ENCODE data around the gene TRIM47. TPM values are rescaled to one million over a fixed set of nuclear protein-coding genes. Genes with fewer than 3 reads are reported as not detected.

Gene TRIM47
- total and polyA plus RNA-seq, 2 of the 13 experiments (the other 11 are each of a cell fraction or from before 2014, with no cell fraction given): 33.5 to 82.0 TPM

- TF ChIP-seq ZNF670 (CRISPR knock-in tag; IDR thresholded peaks at IDR 0.05; ENCODE audit: borderline replicate concordance): peak; percentile 49
- TF ChIP-seq ZNF138 (CRISPR knock-in tag; IDR thresholded peaks at IDR 0.05; ENCODE audit: low read depth): 0 out of 2 replicates have a peak, but pooled peaks have one; percentile 27
- TF ChIP-seq RFXAP (CRISPR knock-in tag; IDR thresholded peaks at IDR 0.05; ENCODE audit: borderline replicate concordance): 0 out of 2 replicates have a peak, but pooled peaks have one; percentile 20
- peak; percentile 68; the same call in 1 of the 2 replicates for TF ChIP-seq ZNF609 (CRISPR knock-in tag; IDR thresholded peaks at IDR 0.05; ENCODE audit: borderline replicate concordance)
- TF ChIP-seq ETV5 (CRISPR knock-in tag; IDR thresholded peaks at IDR 0.05; ENCODE audit: borderline replicate concordance): peak; percentile 60
- TF ChIP-seq ZNF430 (CRISPR knock-in tag; IDR thresholded peaks at IDR 0.05): peak; percentile 89
- no peak; the same call in 1 of the 2 replicates for TF ChIP-seq WIZ (CRISPR knock-in tag; IDR thresholded peaks at IDR 0.05)
- TF ChIP-seq ZNF678 (CRISPR knock-in tag; IDR thresholded peaks at IDR 0.05): peak; percentile 90
- peak; percentile 44; the same call in 1 of the 2 replicates for TF ChIP-seq ZNF136 (CRISPR knock-in tag; IDR thresholded peaks at IDR 0.05; ENCODE audit: low read depth)
- TF ChIP-seq MYPOP (CRISPR knock-in tag; IDR thresholded peaks at IDR 0.05): peak; percentile 61; the same call in 1 of the 2 replicates
- TF ChIP-seq ZMYM4 (CRISPR knock-in tag; IDR thresholded peaks at IDR 0.05): peak; percentile 53; the same call in 1 of the 2 replicates
- no peak for TF ChIP-seq CREB3 (CRISPR knock-in tag; IDR thresholded peaks at IDR 0.05)
- 0 out of 2 replicates have a peak, but pooled peaks have one; percentile 41 for TF ChIP-seq ZBTB42 (CRISPR knock-in tag; IDR thresholded peaks at IDR 0.05)
- TF ChIP-seq ZNF800 (CRISPR knock-in tag; IDR thresholded peaks at IDR 0.05): peak; percentile 11; the same call in 1 of the 2 replicates
- peak; percentile 72; the same call in 1 of the 2 replicates for TF ChIP-seq E2F1 (CRISPR knock-in tag; IDR thresholded peaks at IDR 0.05)
Measured at GRCh38 chr17:75878174-75878998, at the start of gene TRIM47 (continued).

All from HepG2 (cell line).